HepG2 (cell line): ENCODE measurements around the gene SPG7. TPM values are rescaled to one million over a fixed set of nuclear protein-coding genes. Genes with fewer than 3 reads are reported as not detected.
A peak's percentile ranks its signal among the peaks of the same experiment; 100 is the strongest.

Source experiments
- CBFB ChIP-seq: sonication (generic); formaldehyde crosslinking; IDR thresholded peaks from 2 replicates; pipeline ENCODE4 v1.4.0; 2020; ENCODE audit warnings: missing genetic modification reagents
- HMGXB3 ChIP-seq: sonication (generic); formaldehyde crosslinking; IDR thresholded peaks from 2 replicates; pipeline ENCODE4 v1.4.0; 2020; ENCODE audit warnings: missing genetic modification reagents, borderline replicate concordance
- HNF1B ChIP-seq: sonication (generic); formaldehyde crosslinking; IDR thresholded peaks from 2 replicates; pipeline ENCODE4 v1.5.1; 2020; ENCODE audit warnings: mild to moderate bottlenecking, moderate library complexity, missing genetic modification reagents
- PAWR ChIP-seq: sonication (generic); formaldehyde crosslinking; IDR thresholded peaks from 2 replicates; pipeline ENCODE4 v1.4.0; 2020; ENCODE audit warnings: missing genetic modification reagents, mild to moderate bottlenecking, borderline replicate concordance
- PRPF4 ChIP-seq: fragments of 200-400 bp; formaldehyde crosslinking; IDR thresholded peaks from 2 replicates; pipeline ENCODE4 v1.6.1; 2016; ENCODE audit warnings: low read length, low read depth; ENCODE audit not compliant: poor library complexity, severe bottlenecking
- RFXANK ChIP-seq: IDR thresholded peaks from 2 replicates; pipeline ENCODE4 v1.6.1; 2016
- TFDP1 ChIP-seq: IDR thresholded peaks from 2 replicates; pipeline ENCODE4 v1.6.1; 2016; ENCODE audit warnings: missing compliant biosample characterization, missing genetic modification reagents, borderline replicate concordance
- ZFP37 ChIP-seq: sonication (generic); formaldehyde crosslinking; IDR thresholded peaks from 2 replicates; pipeline ENCODE4 v1.4.0; 2020; ENCODE audit warnings: missing genetic modification reagents, borderline replicate concordance
- ZNF567 ChIP-seq: sonication (generic); formaldehyde crosslinking; IDR thresholded peaks from 2 replicates; pipeline ENCODE4 v1.8.1; 2023; ENCODE audit warnings: mild to moderate bottlenecking, missing genetic modification reagents, borderline replicate concordance
- ZNF574 ChIP-seq: sonication (generic); formaldehyde crosslinking; IDR thresholded peaks from 2 replicates; pipeline ENCODE4 v1.4.0; 2020; ENCODE audit warnings: missing genetic modification reagents
- ZNF687 ChIP-seq: sonication (generic); formaldehyde crosslinking; IDR thresholded peaks from 2 replicates; pipeline ENCODE4 v1.5.1; 2020; ENCODE audit warnings: mild to moderate bottlenecking, missing genetic modification reagents, moderate library complexity
- ZNF740 ChIP-seq: sonication (generic); formaldehyde crosslinking; IDR thresholded peaks from 2 replicates; pipeline ENCODE4 v1.4.0; 2020; ENCODE audit warnings: missing genetic modification reagents
- polyA plus RNA-seq, 8 experiments: library from polyadenylated mRNA; depleted of rRNA in 3 of 8; stranded (reverse) in 7 of 8; unstranded in 1 of 8; fragments of >200 nt; fragmentation: Illumina TruSeq in 4 of 8; extraction: Trizol in 4 of 8; gene quantifications; 2 replicates each; pipeline versions ENCODE4 v1.2.1 to v1.2.3, GENCODE V29; 2011 to 2016; ENCODE audit warnings: low read depth in 4 of 8, missing spikeins in 1 of 8, mixed read lengths in 1 of 8; ENCODE audit not compliant: insufficient read depth in 1 of 8
- total RNA-seq, 5 experiments: library from RNA; depleted of rRNA; stranded (reverse); fragments of >200 nt; fragmentation: Illumina TruSeq; extraction: Trizol; gene quantifications; 2 replicates each; pipeline ENCODE4 v1.2.3, GENCODE V29; 2016; ENCODE audit warnings: low read depth in 1 of 5

The SPG7 gene
- total and polyA plus RNA-seq, 2 of the 13 experiments (the other 11 are each of a cell fraction or from before 2014, with no cell fraction given), result 66.0 to 136 TPM

GRCh38 chr16:89507834-89508590 is at the start of gene SPG7 (continued):
- TF ChIP-seq ZNF687 (CRISPR knock-in tag) (peak; percentile 98), ZFP37 (CRISPR knock-in tag) (no peak), ZNF740 (0 out of 2 replicates have a peak, but pooled peaks have one; percentile 39), CBFB (peak; percentile 68; the same call in 1 of the 2 replicates), PRPF4 (no peak), RFXANK (CRISPR knock-in tag) (no peak), TFDP1 (peak; percentile 88), ZNF574 (CRISPR knock-in tag) (peak; percentile 80), HNF1B (0 out of 2 replicates have a peak, but pooled peaks have one; percentile 33), ZNF567 (CRISPR knock-in tag) (no peak; the same call in 1 of the 2 replicates), PAWR (CRISPR knock-in tag) (no peak), HMGXB3 (no peak; the same call in none of the 2 replicates)
